Mammary epithelial cell (primary cell): ENCODE data around the gene NEK7.

Source experiments
- EZH2 ChIP-seq: IDR thresholded peaks from 2 replicates; pipeline ENCODE4 v1.6.1; 2012; ENCODE audit warnings: low read length, inconsistent platforms, borderline replicate concordance
- TF ChIP-seq, protein P1 (sequence below), 2 donors: IDR thresholded peaks in 1 of 2; conservative IDR thresholded peaks in 1 of 2; 2 replicates each; pipeline ENCODE4 v1.5.1; 2011 to 2012; ENCODE audit warnings: inconsistent platforms in 2 of 2, low read length in 2 of 2, mild to moderate bottlenecking in 2 of 2, control low read depth in 1 of 2, low read depth in 1 of 2; ENCODE audit not compliant: insufficient read depth in 1 of 2; ENCODE audit errors: extremely low read depth in 1 of 2

DNA sequence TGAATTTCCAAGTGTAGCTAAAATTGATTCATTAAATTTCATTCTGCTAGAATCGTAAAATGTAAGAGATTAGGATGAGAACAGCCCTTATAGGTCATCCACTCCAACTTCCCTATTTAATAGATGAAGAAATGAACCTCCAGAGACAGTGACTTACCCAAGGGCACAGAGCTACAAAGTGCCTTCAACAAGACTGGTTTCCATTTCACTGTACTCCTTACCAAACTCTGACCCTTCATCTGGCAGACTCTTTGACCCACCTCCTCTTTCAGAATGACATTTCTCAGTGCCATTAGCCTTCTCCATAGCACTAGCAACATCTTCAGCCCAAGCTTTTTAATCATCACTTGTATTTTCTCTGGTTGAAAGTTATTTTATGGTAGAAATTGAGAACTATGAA, 161.3 kb downstream of the NEK7 start:
- TF ChIP-seq, protein P1, sequence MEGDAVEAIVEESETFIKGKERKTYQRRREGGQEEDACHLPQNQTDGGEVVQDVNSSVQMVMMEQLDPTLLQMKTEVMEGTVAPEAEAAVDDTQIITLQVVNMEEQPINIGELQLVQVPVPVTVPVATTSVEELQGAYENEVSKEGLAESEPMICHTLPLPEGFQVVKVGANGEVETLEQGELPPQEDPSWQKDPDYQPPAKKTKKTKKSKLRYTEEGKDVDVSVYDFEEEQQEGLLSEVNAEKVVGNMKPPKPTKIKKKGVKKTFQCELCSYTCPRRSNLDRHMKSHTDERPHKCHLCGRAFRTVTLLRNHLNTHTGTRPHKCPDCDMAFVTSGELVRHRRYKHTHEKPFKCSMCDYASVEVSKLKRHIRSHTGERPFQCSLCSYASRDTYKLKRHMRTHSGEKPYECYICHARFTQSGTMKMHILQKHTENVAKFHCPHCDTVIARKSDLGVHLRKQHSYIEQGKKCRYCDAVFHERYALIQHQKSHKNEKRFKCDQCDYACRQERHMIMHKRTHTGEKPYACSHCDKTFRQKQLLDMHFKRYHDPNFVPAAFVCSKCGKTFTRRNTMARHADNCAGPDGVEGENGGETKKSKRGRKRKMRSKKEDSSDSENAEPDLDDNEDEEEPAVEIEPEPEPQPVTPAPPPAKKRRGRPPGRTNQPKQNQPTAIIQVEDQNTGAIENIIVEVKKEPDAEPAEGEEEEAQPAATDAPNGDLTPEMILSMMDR (conservative IDR thresholded peaks at IDR 0.05 in 1 of 2, IDR thresholded peaks at IDR 0.05 in 1 of 2; ENCODE audit: extremely low read depth in 1 of 2, insufficient read depth in 1 of 2, low read depth in 1 of 2, low read length in 2 of 2) = no peak
- TF ChIP-seq EZH2 = no peak
